Esophagus muscularis mucosa (tissue), 3 donors: ENCODE results near the gene RNU1-1.
"Not testable (repeated sequence)": the region's sequence is repeated elsewhere in the genome, so short reads cannot be mapped to it uniquely, and the experiment has no call there.

Experiments used
- POLR2A ChIP-seq: fragments of 450-650 bp; IDR thresholded peaks from one replicate; pipeline ENCODE4 v1.6.1; 2017; ENCODE audit warnings: antibody characterized with exemption, moderate library complexity, mild to moderate bottlenecking, low read depth
- TF ChIP-seq, protein P1 (sequence below), 3 experiments: fragments of 200-600 bp in 2 of 3; fragments of 450-650 bp in 1 of 3; sonication (generic) in 2 of 3; IDR thresholded peaks; one replicate each; pipeline ENCODE4 v1.5.1; 2017 to 2019; ENCODE audit warnings: antibody characterized with exemption in 3 of 3, mild to moderate bottlenecking in 2 of 3, moderate library complexity in 1 of 3

DNA sequence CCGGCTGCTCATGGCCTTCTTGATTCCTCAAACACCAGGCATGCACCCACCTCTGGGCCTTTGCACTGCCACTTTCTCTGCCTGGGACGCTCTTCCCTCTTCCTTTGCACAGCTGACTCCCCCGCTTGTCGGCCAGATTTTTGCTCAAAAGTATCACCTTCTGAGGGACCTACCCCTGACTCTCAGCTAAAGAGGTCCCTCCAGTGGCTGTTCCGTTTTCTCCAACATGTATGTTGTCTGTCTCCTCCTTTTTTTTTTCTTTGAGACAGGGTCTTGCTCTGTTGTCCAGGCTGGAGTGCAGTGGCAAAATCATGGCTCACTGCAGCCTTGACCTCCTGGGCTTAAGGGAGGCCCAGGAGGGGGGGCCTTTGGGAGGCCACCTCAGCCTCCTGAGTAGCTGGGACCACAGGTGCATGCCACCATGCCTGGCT lies 16.6 kb downstream of the RNU1-1 start:
- TF ChIP-seq, protein P1, sequence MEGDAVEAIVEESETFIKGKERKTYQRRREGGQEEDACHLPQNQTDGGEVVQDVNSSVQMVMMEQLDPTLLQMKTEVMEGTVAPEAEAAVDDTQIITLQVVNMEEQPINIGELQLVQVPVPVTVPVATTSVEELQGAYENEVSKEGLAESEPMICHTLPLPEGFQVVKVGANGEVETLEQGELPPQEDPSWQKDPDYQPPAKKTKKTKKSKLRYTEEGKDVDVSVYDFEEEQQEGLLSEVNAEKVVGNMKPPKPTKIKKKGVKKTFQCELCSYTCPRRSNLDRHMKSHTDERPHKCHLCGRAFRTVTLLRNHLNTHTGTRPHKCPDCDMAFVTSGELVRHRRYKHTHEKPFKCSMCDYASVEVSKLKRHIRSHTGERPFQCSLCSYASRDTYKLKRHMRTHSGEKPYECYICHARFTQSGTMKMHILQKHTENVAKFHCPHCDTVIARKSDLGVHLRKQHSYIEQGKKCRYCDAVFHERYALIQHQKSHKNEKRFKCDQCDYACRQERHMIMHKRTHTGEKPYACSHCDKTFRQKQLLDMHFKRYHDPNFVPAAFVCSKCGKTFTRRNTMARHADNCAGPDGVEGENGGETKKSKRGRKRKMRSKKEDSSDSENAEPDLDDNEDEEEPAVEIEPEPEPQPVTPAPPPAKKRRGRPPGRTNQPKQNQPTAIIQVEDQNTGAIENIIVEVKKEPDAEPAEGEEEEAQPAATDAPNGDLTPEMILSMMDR (IDR thresholded peaks at IDR 0.05) = not testable (repeated sequence)
- TF ChIP-seq POLR2A = not testable (repeated sequence)
